NCI-H2196 treated with DMSO at 0.1 percent for 48 hours (cell line): ENCODE data around the gene MEGF6.

Experiments
- DNase-seq: peaks from one replicate; lab custom pipeline; 2025; ENCODE audit not compliant: unreplicated experiment; lab: John Stamatoyannopoulos, UW

MEGF6 gene

GRCh38 chr1:3506943-3507342 lies 104.4 kb downstream of the MEGF6 start:
- no peak for DNase-seq

- no peak for DNase-seq
Measured at GRCh38 chr1:3506041-3506440, 105.3 kb downstream of the MEGF6 start.

GRCh38 chr1:3505161-3505560 lies 106.1 kb downstream of the MEGF6 start:
- no peak for DNase-seq

GRCh38 chr1:3504822-3505153 lies 106.5 kb downstream of the MEGF6 start:
- peak; percentile 42 for DNase-seq

- no peak for DNase-seq
Measured at GRCh38 chr1:3504151-3504821, 107.0 kb downstream of the MEGF6 start.

- no peak for DNase-seq
Measured at GRCh38 chr1:3503525-3503886, 107.8 kb downstream of the MEGF6 start.

GRCh38 chr1:3502641-3503524 lies 108.4 kb downstream of the MEGF6 start:
- no peak for DNase-seq

- no peak for DNase-seq
Measured at GRCh38 chr1:3501856-3502640, 109.3 kb downstream of the MEGF6 start.

- DNase-seq: no peak
Measured at GRCh38 chr1:3501437-3501836, 109.9 kb downstream of the MEGF6 start.

- DNase-seq: no peak
Measured at GRCh38 chr1:3500265-3500835, 111.0 kb downstream of the MEGF6 start.

GRCh38 chr1:3499611-3500010 lies 111.7 kb downstream of the MEGF6 start:
- DNase-seq: no peak

GRCh38 chr1:3498986-3499385 lies 112.3 kb downstream of the MEGF6 start:
- DNase-seq: no peak

- no peak for DNase-seq
Measured at GRCh38 chr1:3498246-3498930, 112.9 kb downstream of the MEGF6 start.

GRCh38 chr1:3497521-3497920 lies 113.8 kb downstream of the MEGF6 start:
- no peak for DNase-seq

- DNase-seq: no peak
Measured at GRCh38 chr1:3496916-3497315, 114.4 kb downstream of the MEGF6 start.

GRCh38 chr1:3495776-3496745 lies 115.2 kb downstream of the MEGF6 start:
- no peak for DNase-seq

GRCh38 chr1:3494321-3495308 lies 116.7 kb downstream of the MEGF6 start:
- DNase-seq: no peak

- no peak for DNase-seq
Measured at GRCh38 chr1:3492545-3493246, 118.6 kb downstream of the MEGF6 start.
